HEK293 (cell line): ENCODE data around the gene ACSL3.
A peak's percentile ranks its signal among the peaks of the same experiment; 100 is the strongest.

Experiments used
- CTCF ChIA-PET: fragments of 350-600 bp; formaldehyde crosslinking; extraction: SDS; loops from one replicate; lab custom pipeline; 2021; ENCODE audit warnings: antibody characterized with exemption; lab: Yijun Ruan, JAX
- POLR2A ChIA-PET: fragments of 300-600 bp; formaldehyde crosslinking; extraction: SDS; loops from one replicate; lab custom pipeline; 2020; ENCODE audit warnings: antibody characterized with exemption, inconsistent platforms; lab: Yijun Ruan, JAX
- H3K27ac ChIP-seq: fragments of 200-500 bp; sonication (Bioruptor generic); 2 replicates; pipeline ENCODE4 v1.5.1; 2014; ENCODE audit warnings: low read depth, low read length, control low read depth, inconsistent platforms; ENCODE audit errors: extremely low read depth
- H3K36me3 ChIP-seq, 2 experiments: fragments of 200-500 bp in 1 of 2; sonication (Bioruptor generic) in 1 of 2; 1 replicate in 1 of 2; 2 replicates in 1 of 2; pipeline ENCODE4 v1.5.1; 2014 to 2017; ENCODE audit warnings: inconsistent platforms in 2 of 2, low read length in 2 of 2; ENCODE audit not compliant: control insufficient read depth in 2 of 2, insufficient read depth in 1 of 2
- H3K4me1 ChIP-seq: fragments of 200-500 bp; sonication (Bioruptor generic); 2 replicates; pipeline ENCODE4 v1.5.1; 2014; ENCODE audit warnings: mild to moderate bottlenecking, low read length, inconsistent platforms; ENCODE audit not compliant: control insufficient read depth, insufficient read depth
- H3K4me3 ChIP-seq: 2 replicates; pipeline ENCODE4 v1.5.1; 2011; ENCODE audit warnings: low read depth, mild to moderate bottlenecking, control low read depth, low read length, moderate library complexity
- H3K9me3 ChIP-seq: fragments of 200-500 bp; sonication (Bioruptor generic); 2 replicates; pipeline ENCODE4 v1.5.1; 2014; ENCODE audit warnings: low read depth, low read length, inconsistent platforms; ENCODE audit not compliant: control insufficient read depth, insufficient read depth
- FEZF1 ChIP-seq: fragments of 450-650 bp; formaldehyde crosslinking; IDR thresholded peaks from 2 replicates; pipeline ENCODE4 v1.5.1; 2016; ENCODE audit warnings: missing biosample characterization, missing genetic modification characterization
- GLI2 ChIP-seq: fragments of 450-650 bp; formaldehyde crosslinking; IDR thresholded peaks from 2 replicates; pipeline ENCODE4; 2017; ENCODE audit warnings: missing biosample characterization, missing genetic modification characterization, low read depth, borderline replicate concordance
- HOXD13 ChIP-seq: sonication (generic); formaldehyde crosslinking; IDR thresholded peaks from 2 replicates; pipeline ENCODE4 v1.8.0; 2022; ENCODE audit warnings: missing genetic modification reagents, borderline replicate concordance
- KLF10 ChIP-seq: fragments of 450-650 bp; IDR thresholded peaks from 2 replicates; pipeline ENCODE4 v1.5.1; 2018; ENCODE audit warnings: missing biosample characterization, mild to moderate bottlenecking, missing genetic modification characterization
- SP7 ChIP-seq: fragments of 450-650 bp; formaldehyde crosslinking; IDR thresholded peaks from 2 replicates; pipeline ENCODE4 v1.5.1; 2016; ENCODE audit warnings: missing biosample characterization, missing genetic modification characterization
- WT1 ChIP-seq: fragments of 450-650 bp; formaldehyde crosslinking; IDR thresholded peaks from 2 replicates; pipeline ENCODE4 v1.5.1; 2016; ENCODE audit warnings: missing biosample characterization, missing genetic modification characterization
- YY1 ChIP-seq: fragments of 450-650 bp; formaldehyde crosslinking; IDR thresholded peaks from 2 replicates; pipeline ENCODE4 v1.5.1; 2018; ENCODE audit warnings: missing biosample characterization, missing genetic modification characterization
- ZBTB48 ChIP-seq: fragments of 450-650 bp; formaldehyde crosslinking; IDR thresholded peaks from 2 replicates; pipeline ENCODE4 v1.5.1; 2016; ENCODE audit warnings: missing biosample characterization, missing genetic modification characterization
- ZNF10 ChIP-seq: fragments of 450-650 bp; formaldehyde crosslinking; IDR thresholded peaks from 2 replicates; pipeline ENCODE4 v1.5.1; 2017; ENCODE audit warnings: missing biosample characterization, missing genetic modification characterization
- ZNF175 ChIP-seq: fragments of 450-650 bp; formaldehyde crosslinking; IDR thresholded peaks from 2 replicates; pipeline ENCODE4 v1.5.1; 2016; ENCODE audit warnings: missing biosample characterization, missing genetic modification characterization
- ZNF211 ChIP-seq: fragments of 450-650 bp; formaldehyde crosslinking; IDR thresholded peaks from 2 replicates; pipeline ENCODE4 v1.5.1; 2016; ENCODE audit warnings: low read depth, missing biosample characterization, missing genetic modification characterization
- ZNF239 ChIP-seq: fragments of 450-650 bp; formaldehyde crosslinking; IDR thresholded peaks from 2 replicates; pipeline ENCODE4 v1.5.1; 2016; ENCODE audit warnings: missing biosample characterization, missing genetic modification characterization
- ZNF248 ChIP-seq: fragments of 450-650 bp; formaldehyde crosslinking; IDR thresholded peaks from 2 replicates; pipeline ENCODE4 v1.5.1; 2017; ENCODE audit warnings: missing biosample characterization, missing genetic modification characterization
- ZNF266 ChIP-seq: fragments of 450-650 bp; formaldehyde crosslinking; IDR thresholded peaks from 2 replicates; pipeline ENCODE4 v1.5.1; 2016; ENCODE audit warnings: missing biosample characterization, missing genetic modification characterization, low read depth
- ZNF433 ChIP-seq: fragments of 450-650 bp; formaldehyde crosslinking; IDR thresholded peaks from 2 replicates; pipeline ENCODE4 v1.5.1; 2016; ENCODE audit warnings: missing biosample characterization, missing genetic modification characterization, low read depth
- ZNF548 ChIP-seq: fragments of 450-650 bp; formaldehyde crosslinking; IDR thresholded peaks from 2 replicates; pipeline ENCODE4 v1.5.1; 2016; ENCODE audit warnings: missing biosample characterization, missing genetic modification characterization
- ZNF623 ChIP-seq: fragments of 450-650 bp; formaldehyde crosslinking; IDR thresholded peaks from 2 replicates; pipeline ENCODE4 v1.5.1; 2016; ENCODE audit warnings: missing biosample characterization, missing genetic modification characterization
- ZNF629 ChIP-seq: fragments of 450-650 bp; formaldehyde crosslinking; IDR thresholded peaks from 2 replicates; pipeline ENCODE4 v1.5.1; 2017; ENCODE audit warnings: missing biosample characterization, missing genetic modification characterization
- ZNF664 ChIP-seq: fragments of 450-650 bp; formaldehyde crosslinking; IDR thresholded peaks from 2 replicates; pipeline ENCODE4 v1.5.1; 2016; ENCODE audit warnings: missing biosample characterization, missing genetic modification characterization
- ZNF768 ChIP-seq: fragments of 450-650 bp; formaldehyde crosslinking; IDR thresholded peaks from 2 replicates; pipeline ENCODE4 v1.5.1; 2018; ENCODE audit warnings: missing biosample characterization, mild to moderate bottlenecking, missing genetic modification characterization
- ZNF837 ChIP-seq: fragments of 450-650 bp; formaldehyde crosslinking; IDR thresholded peaks from 2 replicates; pipeline ENCODE4 v1.5.1; 2016; ENCODE audit warnings: missing biosample characterization, missing genetic modification characterization
- ZNF843 ChIP-seq: fragments of 450-650 bp; formaldehyde crosslinking; IDR thresholded peaks from 2 replicates; pipeline ENCODE4 v1.5.1; 2016; ENCODE audit warnings: missing biosample characterization, missing genetic modification characterization
- TF ChIP-seq, protein P1 (sequence below): fragments of 450-650 bp; formaldehyde crosslinking; IDR thresholded peaks from 2 replicates; pipeline ENCODE4 v1.5.1; 2017; ENCODE audit warnings: missing biosample characterization, missing genetic modification characterization
- TF ChIP-seq, protein P2 (sequence below): fragments of 450-650 bp; formaldehyde crosslinking; IDR thresholded peaks from 2 replicates; pipeline ENCODE4 v1.5.1; 2016; ENCODE audit warnings: missing biosample characterization, missing genetic modification characterization
- TF ChIP-seq, protein P3 (sequence below): fragments of 450-650 bp; formaldehyde crosslinking; IDR thresholded peaks from 2 replicates; pipeline ENCODE4 v1.5.1; 2016; ENCODE audit warnings: missing biosample characterization, missing genetic modification characterization

Gene ACSL3

DNA sequence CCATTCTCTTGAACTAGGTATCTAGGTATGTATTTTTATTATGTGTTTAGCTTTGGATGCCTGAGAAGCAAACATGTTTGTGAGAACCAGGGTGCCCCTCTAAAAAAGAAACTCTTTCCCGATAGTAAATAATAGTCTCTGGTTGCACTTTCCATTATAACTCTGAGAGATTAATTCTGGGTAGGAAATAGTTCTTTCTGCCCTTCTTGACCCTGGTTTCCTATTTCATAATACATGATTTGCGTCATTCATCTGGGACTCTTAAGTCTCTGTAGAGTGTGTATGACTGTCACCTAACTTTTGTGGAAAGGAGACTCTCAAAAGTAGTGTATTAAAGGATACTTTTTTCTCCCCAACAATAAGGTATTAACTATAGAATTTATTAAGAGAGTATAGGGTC, 31.5 kb downstream of the ACSL3 start (continued):
- no peak for TF ChIP-seq KLF10
- no peak for TF ChIP-seq WT1
- no peak for TF ChIP-seq ZNF768 (tag by site-specific recombination)
- TF ChIP-seq ZNF843 = no peak
- TF ChIP-seq SP7 (tag by site-specific recombination) = no peak
- no peak for TF ChIP-seq HOXD13 (CRISPR knock-in tag)
- peak; percentile 33; the same call in 1 of the 2 replicates for TF ChIP-seq ZNF629
- TF ChIP-seq, protein P1, sequence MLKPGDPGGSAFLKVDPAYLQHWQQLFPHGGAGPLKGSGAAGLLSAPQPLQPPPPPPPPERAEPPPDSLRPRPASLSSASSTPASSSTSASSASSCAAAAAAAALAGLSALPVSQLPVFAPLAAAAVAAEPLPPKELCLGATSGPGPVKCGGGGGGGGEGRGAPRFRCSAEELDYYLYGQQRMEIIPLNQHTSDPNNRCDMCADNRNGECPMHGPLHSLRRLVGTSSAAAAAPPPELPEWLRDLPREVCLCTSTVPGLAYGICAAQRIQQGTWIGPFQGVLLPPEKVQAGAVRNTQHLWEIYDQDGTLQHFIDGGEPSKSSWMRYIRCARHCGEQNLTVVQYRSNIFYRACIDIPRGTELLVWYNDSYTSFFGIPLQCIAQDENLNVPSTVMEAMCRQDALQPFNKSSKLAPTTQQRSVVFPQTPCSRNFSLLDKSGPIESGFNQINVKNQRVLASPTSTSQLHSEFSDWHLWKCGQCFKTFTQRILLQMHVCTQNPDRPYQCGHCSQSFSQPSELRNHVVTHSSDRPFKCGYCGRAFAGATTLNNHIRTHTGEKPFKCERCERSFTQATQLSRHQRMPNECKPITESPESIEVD = peak; percentile 13; the same call in 1 of the 2 replicates
- TF ChIP-seq ZNF248 = no peak
- no peak for TF ChIP-seq ZNF266 (tag by site-specific recombination)
- no peak for TF ChIP-seq ZNF623
- no peak for TF ChIP-seq ZNF211 (tag by site-specific recombination)
- TF ChIP-seq ZNF239 (tag by site-specific recombination) = no peak
- TF ChIP-seq GLI2 (tag by site-specific recombination) = no peak
- TF ChIP-seq, protein P2, sequence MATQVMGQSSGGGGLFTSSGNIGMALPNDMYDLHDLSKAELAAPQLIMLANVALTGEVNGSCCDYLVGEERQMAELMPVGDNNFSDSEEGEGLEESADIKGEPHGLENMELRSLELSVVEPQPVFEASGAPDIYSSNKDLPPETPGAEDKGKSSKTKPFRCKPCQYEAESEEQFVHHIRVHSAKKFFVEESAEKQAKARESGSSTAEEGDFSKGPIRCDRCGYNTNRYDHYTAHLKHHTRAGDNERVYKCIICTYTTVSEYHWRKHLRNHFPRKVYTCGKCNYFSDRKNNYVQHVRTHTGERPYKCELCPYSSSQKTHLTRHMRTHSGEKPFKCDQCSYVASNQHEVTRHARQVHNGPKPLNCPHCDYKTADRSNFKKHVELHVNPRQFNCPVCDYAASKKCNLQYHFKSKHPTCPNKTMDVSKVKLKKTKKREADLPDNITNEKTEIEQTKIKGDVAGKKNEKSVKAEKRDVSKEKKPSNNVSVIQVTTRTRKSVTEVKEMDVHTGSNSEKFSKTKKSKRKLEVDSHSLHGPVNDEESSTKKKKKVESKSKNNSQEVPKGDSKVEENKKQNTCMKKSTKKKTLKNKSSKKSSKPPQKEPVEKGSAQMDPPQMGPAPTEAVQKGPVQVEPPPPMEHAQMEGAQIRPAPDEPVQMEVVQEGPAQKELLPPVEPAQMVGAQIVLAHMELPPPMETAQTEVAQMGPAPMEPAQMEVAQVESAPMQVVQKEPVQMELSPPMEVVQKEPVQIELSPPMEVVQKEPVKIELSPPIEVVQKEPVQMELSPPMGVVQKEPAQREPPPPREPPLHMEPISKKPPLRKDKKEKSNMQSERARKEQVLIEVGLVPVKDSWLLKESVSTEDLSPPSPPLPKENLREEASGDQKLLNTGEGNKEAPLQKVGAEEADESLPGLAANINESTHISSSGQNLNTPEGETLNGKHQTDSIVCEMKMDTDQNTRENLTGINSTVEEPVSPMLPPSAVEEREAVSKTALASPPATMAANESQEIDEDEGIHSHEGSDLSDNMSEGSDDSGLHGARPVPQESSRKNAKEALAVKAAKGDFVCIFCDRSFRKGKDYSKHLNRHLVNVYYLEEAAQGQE (tag by site-specific recombination) = no peak
- TF ChIP-seq ZBTB48 (tag by site-specific recombination) = no peak
- TF ChIP-seq, protein P3, sequence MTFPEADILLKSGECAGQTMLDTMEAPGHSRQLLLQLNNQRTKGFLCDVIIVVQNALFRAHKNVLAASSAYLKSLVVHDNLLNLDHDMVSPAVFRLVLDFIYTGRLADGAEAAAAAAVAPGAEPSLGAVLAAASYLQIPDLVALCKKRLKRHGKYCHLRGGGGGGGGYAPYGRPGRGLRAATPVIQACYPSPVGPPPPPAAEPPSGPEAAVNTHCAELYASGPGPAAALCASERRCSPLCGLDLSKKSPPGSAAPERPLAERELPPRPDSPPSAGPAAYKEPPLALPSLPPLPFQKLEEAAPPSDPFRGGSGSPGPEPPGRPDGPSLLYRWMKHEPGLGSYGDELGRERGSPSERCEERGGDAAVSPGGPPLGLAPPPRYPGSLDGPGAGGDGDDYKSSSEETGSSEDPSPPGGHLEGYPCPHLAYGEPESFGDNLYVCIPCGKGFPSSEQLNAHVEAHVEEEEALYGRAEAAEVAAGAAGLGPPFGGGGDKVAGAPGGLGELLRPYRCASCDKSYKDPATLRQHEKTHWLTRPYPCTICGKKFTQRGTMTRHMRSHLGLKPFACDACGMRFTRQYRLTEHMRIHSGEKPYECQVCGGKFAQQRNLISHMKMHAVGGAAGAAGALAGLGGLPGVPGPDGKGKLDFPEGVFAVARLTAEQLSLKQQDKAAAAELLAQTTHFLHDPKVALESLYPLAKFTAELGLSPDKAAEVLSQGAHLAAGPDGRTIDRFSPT (tag by site-specific recombination) = 0 out of 2 replicates have a peak, but pooled peaks have one; percentile 21

DNA sequence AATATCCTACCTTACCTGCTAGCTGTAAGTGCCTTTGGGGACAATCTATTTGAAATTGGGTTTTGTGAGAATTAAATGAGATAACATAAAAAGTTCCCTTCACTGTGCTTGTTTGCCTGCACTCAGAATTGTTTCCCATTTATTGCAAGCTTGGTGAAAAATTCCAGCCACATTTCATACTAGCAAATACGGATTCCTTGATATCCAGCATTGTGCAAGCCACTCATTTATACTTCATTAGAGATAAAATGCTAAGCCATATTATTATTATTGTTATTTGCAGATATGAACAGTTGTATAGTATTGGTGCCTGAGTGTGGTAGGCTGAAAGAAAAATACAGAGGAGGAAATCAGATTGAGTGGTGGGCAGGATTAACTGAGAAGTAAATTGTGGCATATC, 31.9 kb downstream of the ACSL3 start:
- Histone ChIP-seq H3K27ac (no peak overlapping the region), H3K4me1 (peaks cover 16% of the 10 kb centered on the region), H3K36me3 (peaks cover 0 to 4% of the 10 kb centered on the region in 2 experiments; a peak in 1 of 3 replicates), H3K4me3 (no peak overlapping the region), H3K9me3 (no peaks in the 10 kb centered on the region)
- ChIA-PET POLR2A (no interaction called here), CTCF (interaction anchor here (0.7 kb wide), 1 partner anchor 10 kb away, joined by 3 read pairs; no protein-coding TSS in a partner anchor)
- TF ChIP-seq YY1 (tag by site-specific recombination) (no peak), ZNF433 (tag by site-specific recombination) (no peak), ZNF175 (tag by site-specific recombination) (no peak), FEZF1 (tag by site-specific recombination) (no peak), ZNF664 (tag by site-specific recombination) (0 out of 2 replicates have a peak, but pooled peaks have one; percentile 21), ZNF548 (tag by site-specific recombination) (no peak), ZNF837 (no peak), ZNF10 (tag by site-specific recombination) (no peak)
